Caki2 (cell line): Measurements from ENCODE around the gene NEUROD2. TPM values are rescaled to one million over a fixed set of nuclear protein-coding genes. Genes with fewer than 3 reads are reported as not detected.

Experiments used
- DNase-seq: peaks from one replicate; pipeline ENCODE4 v3.0.0-alpha.2; 2015; ENCODE audit warnings: low read depth
- in situ Hi-C: cut with HindIII; loops from 2 replicates; pipeline ENCODE4 v1.10.0; 2016; ENCODE audit warnings: low sequenced_read_pairs, low pct_unique_long_range_greater_than_20kb, mixed read lengths
- total RNA-seq: library from RNA; depleted of rRNA; stranded (reverse); fragments of >200 nt; shearing (Covaris generic); gene quantifications from 2 replicates; pipeline ENCODE4 v1.2.3, GENCODE V29; 2014; ENCODE audit warnings: low replicate concordance; rRNA removed

Gene NEUROD2
- total RNA-seq, 1 experiment from 2014 or later = not detected

DNA sequence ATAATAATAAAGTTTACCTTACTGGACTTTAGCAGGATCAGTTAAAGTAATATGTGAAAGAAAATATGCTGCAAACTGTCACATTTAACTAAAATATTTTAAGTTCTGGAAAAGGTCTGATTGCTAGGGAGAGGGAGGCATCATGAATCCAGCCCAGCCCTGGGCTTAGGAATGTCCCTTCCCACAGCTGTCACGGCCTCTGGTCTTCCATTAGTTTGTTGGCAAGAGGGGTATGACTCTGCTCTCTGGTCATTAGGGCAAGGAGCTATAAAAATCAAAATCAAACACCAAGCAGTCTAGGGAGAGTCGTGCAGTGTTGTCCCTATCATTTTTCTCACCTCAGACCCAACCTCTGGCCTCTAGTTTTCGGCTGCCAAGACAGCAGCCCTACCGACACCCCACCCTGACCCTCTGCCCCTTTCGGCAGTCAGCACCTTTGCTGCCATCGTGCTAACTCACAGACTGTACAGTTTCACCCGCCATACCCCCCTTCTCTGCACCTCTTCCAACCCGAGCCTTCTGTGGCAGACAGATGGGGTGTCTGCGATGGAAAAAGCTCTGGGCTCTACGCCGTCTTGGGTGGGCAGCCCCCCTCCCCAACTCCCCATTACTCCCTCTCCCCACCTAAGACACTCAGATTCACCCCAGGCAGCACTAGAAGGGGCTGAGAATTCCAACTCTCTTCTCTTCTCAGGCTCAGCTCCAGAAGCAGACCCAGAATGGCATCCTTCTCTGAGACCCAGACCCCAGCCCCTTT lies 41.4 kb downstream of the NEUROD2 start:
- in situ Hi-C loops = no loop called here

GRCh38 chr17:39564211-39564848 lies 43.4 kb downstream of the NEUROD2 start:
- in situ Hi-C loops = no loop called here
- DNase-seq = peak; percentile 25

More for the DNA sequence above, 41.4 kb downstream of the NEUROD2 start:
- DNase-seq = no peak

DNA sequence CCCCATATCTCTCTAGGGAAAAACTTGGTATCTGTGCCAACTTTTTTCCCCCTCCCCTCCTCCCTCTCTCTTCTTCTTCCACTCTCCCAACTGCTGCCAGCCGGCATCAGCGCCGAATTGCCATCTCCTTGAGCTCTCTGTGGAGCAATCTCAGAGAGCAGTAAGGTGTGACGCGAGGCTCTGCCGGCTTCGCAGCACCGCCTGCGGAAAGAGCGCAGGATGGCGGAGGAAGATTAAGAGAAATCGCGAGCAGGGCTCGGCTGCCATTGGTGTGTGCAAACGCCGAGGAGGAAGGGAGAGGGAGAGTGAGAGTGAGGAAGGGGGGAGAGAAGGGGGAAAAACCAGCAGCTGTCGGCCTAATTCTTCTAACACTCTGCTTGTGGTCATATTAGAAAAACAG lies 44.2 kb downstream of the NEUROD2 start:
- DNase-seq = no peak
- in situ Hi-C loops = no loop called here

DNA sequence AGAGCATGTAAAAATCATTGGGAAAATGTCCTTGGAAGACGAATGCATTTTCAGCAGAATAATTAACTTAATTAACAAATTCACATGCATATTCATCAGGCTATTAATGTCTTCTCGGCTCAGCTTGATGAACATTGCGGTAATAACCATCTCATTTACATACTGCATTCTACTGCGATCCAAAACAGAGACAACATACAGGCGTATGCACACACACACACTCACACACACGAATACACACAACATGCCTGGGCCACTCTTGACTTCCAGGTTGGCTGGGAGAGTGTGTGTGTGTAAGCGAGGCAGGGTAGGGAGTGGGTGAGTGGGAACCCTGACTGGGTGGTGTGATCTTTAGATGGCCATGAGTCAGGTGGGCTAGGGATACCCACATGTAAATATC lies 44.7 kb downstream of the NEUROD2 start:
- in situ Hi-C loops = no loop called here

GRCh38 chr17:39562395-39562794 lies 45.3 kb downstream of the NEUROD2 start:
- no peak for DNase-seq
- in situ Hi-C loops = no loop called here

More for the DNA sequence above, 44.7 kb downstream of the NEUROD2 start:
- DNase-seq = no peak

DNA sequence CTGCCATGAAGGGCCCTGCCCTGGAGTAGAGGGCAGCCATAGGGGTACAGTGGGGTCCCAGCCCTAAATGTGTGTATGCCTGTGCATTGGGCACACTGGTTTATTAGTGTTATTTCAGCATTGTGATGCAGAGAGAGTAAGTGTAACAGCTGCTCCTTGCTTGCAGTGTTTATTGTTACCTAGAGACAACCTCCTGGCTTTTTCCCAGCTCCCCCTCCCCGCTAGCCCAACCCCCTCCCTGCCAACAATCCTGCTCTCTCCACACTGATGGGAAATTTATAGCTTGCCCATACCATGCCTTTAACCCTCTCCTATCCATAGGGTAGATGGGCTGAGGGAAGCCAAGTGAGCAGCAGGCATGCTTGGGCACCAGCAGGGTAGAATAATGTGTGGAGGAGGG lies 51.3 kb downstream of the NEUROD2 start:
- in situ Hi-C loops = no loop called here
- no peak for DNase-seq

DNA sequence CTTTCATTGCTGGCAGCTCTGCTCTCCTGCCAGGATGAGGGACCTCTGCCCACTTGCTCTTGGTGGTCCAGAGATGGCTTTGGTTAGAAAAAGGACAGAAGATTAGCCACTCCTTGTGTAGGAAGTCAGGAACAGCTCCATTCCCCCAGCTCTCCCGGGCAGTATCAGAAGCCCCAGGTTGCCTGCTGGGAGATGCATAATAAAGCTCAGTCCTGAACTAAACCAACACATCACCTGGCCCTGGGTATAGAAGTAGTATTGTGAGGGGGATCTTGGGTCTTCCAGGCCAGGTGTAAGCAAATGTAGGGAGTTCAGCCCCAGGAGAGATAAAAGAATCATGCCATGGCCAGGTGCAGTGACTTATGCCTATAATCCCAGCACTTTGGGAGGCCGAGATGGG lies 52.4 kb downstream of the NEUROD2 start:
- in situ Hi-C loops = no loop called here
- DNase-seq = no peak

Other genes with a start within 250 kb of the NEUROD2 start
- 3.8 and 9.2 TPM in 2 replicates for gene FBXL20, start 206.3 kb downstream of the NEUROD2 start, total RNA-seq
- gene MED1, start 156.7 kb downstream of the NEUROD2 start, total RNA-seq = 10.0 and 29.8 TPM in 2 replicates
- 13.3 and 14.5 TPM in 2 replicates for gene CDK12, start 146.4 kb downstream of the NEUROD2 start, total RNA-seq
- gene PPP1R1B, start 19.0 kb upstream of the NEUROD2 start, total RNA-seq = not detected in 2 replicates
- gene STARD3, start 29.2 kb upstream of the NEUROD2 start, total RNA-seq = 52.3 and 69.5 TPM in 2 replicates
- gene TCAP, start 57.4 kb upstream of the NEUROD2 start, total RNA-seq = 0.91 TPM in 1 of 2 replicates, not detected in the other
- not detected in 2 replicates for gene PNMT, start 60.5 kb upstream of the NEUROD2 start, total RNA-seq
- 5.4 and 13.1 TPM in 2 replicates for gene PGAP3, start 80.1 kb upstream of the NEUROD2 start, total RNA-seq
- gene ERBB2, start 92.1 kb upstream of the NEUROD2 start, total RNA-seq = 46.1 and 51.1 TPM in 2 replicates
- gene MIEN1, start 122.6 kb upstream of the NEUROD2 start, total RNA-seq = 61.8 and 63.2 TPM in 2 replicates
- gene GRB7, start 130.0 kb upstream of the NEUROD2 start, total RNA-seq = 28.3 and 29.4 TPM in 2 replicates